HG03565 (cell line): ENCODE results near the gene CHAC1.
"Not testable (repeated sequence)": the region's sequence is repeated elsewhere in the genome, so short reads cannot be mapped to it uniquely, and the experiment has no call there.

Experiments
- ATAC-seq: cut with Tn5 transposase; IDR thresholded peaks from one replicate; pipeline ENCODE4 v1.9.1; 2021; ENCODE audit warnings: mild to moderate bottlenecking, moderate library complexity; ENCODE audit not compliant: unreplicated experiment

CHAC1 gene

GRCh38 chr15:40936709-40937666 lies 16.3 kb upstream of the CHAC1 start:
- no peak for ATAC-seq

GRCh38 chr15:40937762-40938535 lies 15.3 kb upstream of the CHAC1 start:
- no peak for ATAC-seq

GRCh38 chr15:40938536-40938870 lies 14.8 kb upstream of the CHAC1 start:
- no peak for ATAC-seq

GRCh38 chr15:40940296-40940801 lies 12.9 kb upstream of the CHAC1 start:
- no peak for ATAC-seq

- no peak for ATAC-seq
Observed at GRCh38 chr15:40941068-40941527, 12.2 kb upstream of the CHAC1 start.

GRCh38 chr15:40941528-40942336 lies 11.5 kb upstream of the CHAC1 start:
- ATAC-seq, result peak; percentile 58

- ATAC-seq, result no peak
Observed at GRCh38 chr15:40942337-40942854, 10.9 kb upstream of the CHAC1 start.

GRCh38 chr15:40942878-40943277 lies 10.4 kb upstream of the CHAC1 start:
- ATAC-seq, result no peak

GRCh38 chr15:40943764-40944365 lies 9.4 kb upstream of the CHAC1 start:
- no peak for ATAC-seq

GRCh38 chr15:40944510-40945296 lies 8.6 kb upstream of the CHAC1 start:
- no peak for ATAC-seq

GRCh38 chr15:40948706-40949473 lies 4.4 kb upstream of the CHAC1 start:
- ATAC-seq, result no peak

GRCh38 chr15:40949756-40950207 lies 3.5 kb upstream of the CHAC1 start:
- ATAC-seq, result no peak

- ATAC-seq, result no peak
Observed at GRCh38 chr15:40951764-40952163, 1.5 kb upstream of the CHAC1 start.

GRCh38 chr15:40952301-40952900 lies 870 bp upstream of the CHAC1 start:
- ATAC-seq, result no peak

GRCh38 chr15:40953713-40954074 lies 423 bp downstream of the CHAC1 start:
- ATAC-seq, result no peak

- not testable (repeated sequence) for ATAC-seq
Observed at GRCh38 chr15:40954158-40954848, 1.0 kb downstream of the CHAC1 start.

GRCh38 chr15:40955141-40955903 lies 2.1 kb downstream of the CHAC1 start:
- ATAC-seq, result no peak
